OCI-M2 (cell line): Measurements from ENCODE around the gene ETNPPL.

Experiments
- DNase-seq: peaks from one replicate; lab custom pipeline; 2025; ENCODE audit not compliant: unreplicated experiment; lab: John Stamatoyannopoulos, UW

Gene ETNPPL

DNA sequence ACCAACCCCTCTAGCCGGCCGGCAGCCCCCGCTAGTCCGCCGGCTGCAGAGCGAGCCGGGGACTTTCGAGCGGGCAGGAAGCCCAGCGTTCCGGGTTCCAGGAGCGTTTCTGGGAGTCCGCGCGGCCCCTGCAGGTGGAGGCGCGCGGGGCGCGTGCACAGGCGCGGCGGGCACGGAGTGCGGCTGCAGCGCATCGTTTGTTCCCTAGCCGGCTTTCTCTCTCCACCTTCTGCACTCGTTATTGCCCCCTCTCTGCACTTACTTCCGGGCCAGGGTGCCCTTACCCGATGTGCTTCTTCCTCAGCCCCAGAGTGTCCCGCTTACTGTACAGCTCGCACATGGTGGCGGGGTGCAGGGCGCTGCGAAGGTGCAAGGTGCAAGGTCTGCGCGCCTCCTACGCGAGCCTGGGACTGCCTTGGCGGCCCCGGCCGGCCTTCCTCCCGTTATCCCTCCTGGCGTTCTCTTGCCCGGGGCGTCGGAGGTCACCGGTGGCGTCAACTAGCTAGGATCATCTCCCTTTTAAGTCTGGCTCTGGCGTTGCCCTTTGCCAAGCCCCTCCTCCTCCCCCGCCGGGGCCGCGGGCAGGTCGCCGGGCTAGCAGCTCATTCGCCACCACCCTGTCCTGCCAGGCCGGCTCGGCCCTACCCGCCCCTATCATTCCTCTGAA, at the start of gene ETNPPL:
Gene ETNPPL (minus strand): TSS at position 495 of the 667 bp plus-strand sequence. CDS start 155 bp downstream, at position 340.
- DNase-seq: no peak

- no peak for DNase-seq
Observed at GRCh38 chr4:108811486-108811885, 48.6 kb upstream of the ETNPPL start.

DNA sequence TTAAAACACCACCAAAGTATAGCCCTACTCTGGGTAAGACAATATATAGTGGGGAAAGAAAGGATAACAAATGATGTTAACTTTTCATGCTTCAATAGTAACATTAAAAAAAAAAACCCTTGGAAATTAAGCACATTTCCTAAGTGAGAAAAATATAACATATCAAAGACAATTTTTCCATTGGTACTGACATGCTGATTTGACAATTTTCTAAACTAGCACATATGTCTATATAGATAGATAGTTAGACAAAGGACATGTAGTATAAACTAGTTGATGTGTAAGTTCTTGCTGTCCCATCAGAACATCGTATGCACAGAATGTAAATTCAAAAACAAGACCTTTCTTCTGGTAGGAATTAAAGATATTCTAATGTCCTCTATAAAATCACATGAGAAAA, 47.2 kb upstream of the ETNPPL start:
- DNase-seq: no peak

- no peak for DNase-seq
Observed at GRCh38 chr4:108804648-108805273, 41.9 kb upstream of the ETNPPL start.

DNA sequence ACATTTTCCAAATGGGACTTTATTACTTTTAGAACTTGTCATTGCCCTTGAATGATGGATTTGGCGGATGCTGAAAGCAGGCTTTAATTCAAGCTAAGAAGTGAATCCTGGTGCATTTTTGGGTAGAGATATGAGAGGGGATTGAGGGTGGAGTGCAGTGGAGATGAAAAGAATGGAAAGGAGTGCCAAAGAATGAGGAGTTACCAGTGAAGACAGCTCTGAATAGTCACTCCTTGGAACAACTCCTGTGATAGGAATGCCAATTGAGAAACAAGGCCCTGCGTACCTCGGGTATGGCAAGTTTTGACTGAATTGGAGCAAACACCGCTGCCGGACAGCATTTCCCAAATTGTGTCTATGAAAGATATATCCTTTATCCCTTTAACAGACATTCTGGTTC, 36.5 kb upstream of the ETNPPL start:
- DNase-seq: no peak

DNA sequence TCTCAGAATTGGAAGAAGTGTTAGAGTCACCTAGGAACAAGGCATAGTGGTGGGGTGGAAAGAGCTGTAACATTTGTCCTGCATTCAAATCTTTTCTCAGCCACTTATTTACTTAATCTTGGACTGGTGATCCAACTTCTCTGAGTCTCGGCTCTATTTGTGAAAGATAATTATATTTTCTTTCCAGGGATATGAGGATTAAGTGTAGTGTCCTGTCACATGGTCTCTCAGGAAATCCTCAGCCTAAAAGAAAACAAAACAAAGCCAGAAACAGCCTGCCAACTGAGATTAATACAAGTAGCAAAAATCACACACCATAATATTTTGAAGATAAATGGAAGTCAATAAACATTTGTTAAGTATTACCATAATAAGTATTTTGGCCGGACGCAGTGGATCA, 33.3 kb upstream of the ETNPPL start:
- DNase-seq: no peak

GRCh38 chr4:108795733-108796132, 32.9 kb upstream of the ETNPPL start:
- no peak for DNase-seq

DNA sequence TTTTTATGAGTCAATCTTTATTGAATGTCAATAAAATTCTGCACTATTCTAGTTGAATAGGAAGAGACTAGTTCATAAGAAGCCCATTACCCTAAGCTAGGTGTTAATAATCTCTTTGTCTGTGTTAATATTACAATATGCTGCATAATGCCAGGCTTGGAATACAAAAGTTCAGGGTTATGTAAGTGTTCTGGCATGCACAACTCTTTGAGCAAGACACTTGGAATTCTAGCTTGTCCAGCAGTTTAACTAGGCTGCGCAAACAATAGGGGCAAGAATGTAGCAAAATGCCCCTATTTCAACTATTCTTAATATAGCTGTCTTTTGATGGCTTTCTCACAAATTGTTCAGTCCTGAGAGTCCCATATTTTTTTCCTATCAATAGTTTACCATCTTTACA, 31.3 kb upstream of the ETNPPL start:
- DNase-seq: no peak

GRCh38 chr4:108793415-108793814, 30.6 kb upstream of the ETNPPL start:
- DNase-seq: no peak

GRCh38 chr4:108788731-108789130, 25.9 kb upstream of the ETNPPL start:
- DNase-seq: no peak

GRCh38 chr4:108787724-108788123, 24.9 kb upstream of the ETNPPL start:
- DNase-seq: no peak

DNA sequence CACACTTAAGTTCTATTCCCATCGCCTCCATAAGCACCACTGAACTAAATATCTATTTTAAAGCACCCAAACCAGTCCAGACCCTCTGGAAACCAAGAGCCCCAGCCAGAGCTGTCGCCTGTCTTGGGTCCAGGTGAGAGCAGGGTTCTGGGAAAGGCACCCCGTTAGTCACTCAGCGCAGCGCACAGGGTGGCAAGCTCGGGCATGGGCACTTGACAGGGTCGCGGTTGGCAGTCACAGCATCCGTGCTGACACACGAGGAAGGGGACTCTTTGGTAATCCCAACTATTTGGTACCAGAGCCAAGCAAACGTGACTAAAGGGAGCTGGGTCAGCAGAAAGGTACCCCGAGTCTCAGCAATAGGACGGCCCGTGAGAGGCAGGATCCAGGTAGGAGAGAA, 24.3 kb upstream of the ETNPPL start:
- DNase-seq: no peak

DNA sequence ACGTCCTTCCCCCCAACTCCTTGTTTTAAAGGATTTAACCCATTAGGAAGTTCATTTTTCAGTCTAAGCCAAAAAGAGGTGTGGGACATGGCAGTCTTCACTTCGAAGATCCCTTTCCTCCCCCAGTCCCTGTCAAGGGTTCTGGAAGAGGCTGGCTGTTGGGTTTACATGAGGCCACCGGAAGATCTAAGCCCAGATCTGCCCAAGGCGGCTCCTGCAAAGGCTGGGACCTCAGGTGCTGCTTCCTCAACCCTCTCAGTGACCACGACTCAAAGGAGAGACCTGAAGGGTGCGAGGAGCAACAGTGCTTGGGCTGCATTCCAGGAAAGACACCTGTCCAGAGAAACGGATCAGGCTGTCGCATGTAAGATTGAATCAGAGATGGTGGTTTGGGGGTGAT, 23.5 kb upstream of the ETNPPL start:
- DNase-seq: no peak

GRCh38 chr4:108783665-108784463, 21.0 kb upstream of the ETNPPL start:
- DNase-seq: no peak

DNA sequence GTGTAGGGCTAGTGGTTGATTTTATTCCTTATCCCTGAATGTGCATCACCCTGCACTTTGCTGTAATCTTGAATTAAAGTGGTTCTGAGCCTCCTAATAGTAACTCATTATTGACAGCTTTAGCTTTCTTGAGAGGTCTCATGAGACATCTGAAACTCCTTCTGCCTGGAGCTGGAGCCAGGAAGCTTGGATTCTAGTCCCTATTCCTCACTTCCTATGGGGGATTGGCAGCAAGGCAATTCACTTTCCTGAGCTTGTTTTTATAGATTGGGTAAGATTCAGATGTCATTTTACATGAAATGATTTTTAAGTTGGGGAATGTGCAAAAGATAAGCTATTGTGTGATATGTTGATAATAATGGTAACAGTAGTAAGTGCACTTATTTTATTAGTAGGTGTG, 17.1 kb upstream of the ETNPPL start:
- DNase-seq: no peak

- DNase-seq: no peak
Observed at GRCh38 chr4:108777388-108777787, 14.5 kb upstream of the ETNPPL start.

- DNase-seq: no peak
Observed at GRCh38 chr4:108775921-108776320, 13.1 kb upstream of the ETNPPL start.

DNA sequence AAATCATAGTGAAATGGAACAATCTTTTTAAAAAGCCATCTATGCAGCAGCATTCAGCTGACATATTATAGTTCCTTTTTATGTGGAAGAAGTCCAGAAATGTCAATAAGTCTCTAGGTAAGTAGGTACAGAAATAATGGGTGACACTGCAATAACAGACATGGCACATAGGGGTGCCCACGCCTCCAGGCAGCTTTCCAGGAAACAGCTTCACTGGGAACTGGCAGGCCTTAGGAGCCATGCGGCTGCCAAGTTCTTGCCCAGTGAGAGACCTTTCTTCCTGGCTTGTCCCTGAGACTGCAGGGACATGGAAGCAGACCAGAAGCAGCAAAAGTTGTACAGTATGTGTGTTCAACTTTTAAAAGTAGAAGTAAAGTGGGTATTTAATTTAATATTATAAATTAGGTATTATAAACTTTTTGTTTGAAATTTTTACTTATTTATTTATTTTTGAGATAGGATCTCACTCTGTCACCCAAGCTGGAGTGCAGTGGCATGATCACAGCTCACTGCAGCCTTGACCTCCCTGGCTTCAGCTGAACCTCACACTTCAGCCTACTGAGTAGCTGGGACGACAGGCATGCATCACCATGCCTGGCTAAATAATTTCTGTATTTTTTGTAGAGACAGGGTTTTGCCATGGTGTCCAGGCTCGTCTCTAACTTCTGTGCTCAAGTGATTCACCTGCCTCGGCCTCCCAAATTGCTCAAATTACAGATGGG, 12.1 kb upstream of the ETNPPL start:
- DNase-seq: no peak

GRCh38 chr4:108772402-108772801, 9.5 kb upstream of the ETNPPL start:
- no peak for DNase-seq

- DNase-seq: no peak
Observed at GRCh38 chr4:108766058-108766457, 3.2 kb upstream of the ETNPPL start.

- no peak for DNase-seq
Observed at GRCh38 chr4:108763986-108764385, 1.1 kb upstream of the ETNPPL start.

DNA sequence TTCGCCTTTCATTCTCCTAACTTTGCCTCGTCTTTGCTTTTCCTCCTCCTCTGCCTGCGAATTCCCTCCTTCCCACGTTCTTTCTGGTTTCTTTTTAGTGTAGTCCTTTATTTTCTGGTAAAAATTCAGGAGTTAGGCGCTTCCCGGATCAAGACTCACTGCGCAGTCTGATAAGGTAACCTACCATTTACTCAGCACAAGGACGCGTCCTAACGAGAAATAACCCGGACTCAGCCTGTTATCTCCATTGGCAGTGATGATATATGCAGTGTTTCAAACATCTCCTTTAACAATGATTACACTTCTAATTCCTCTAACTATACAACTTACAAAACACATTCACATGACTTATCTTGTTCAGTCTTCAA, 357 bp upstream of the ETNPPL start:
- DNase-seq: no peak
